PC-9 (cell line): Measurements from ENCODE around the gene PGAM5.

ENCODE experiments used
- EZH2 ChIP-seq: fragments of 200-600 bp; sonication (generic); IDR thresholded peaks from 2 replicates; pipeline ENCODE4 v1.8.0; 2017; ENCODE audit warnings: antibody characterized with exemption, low read depth
- TF ChIP-seq, protein P1 (sequence below): fragments of 200-600 bp; sonication (generic); conservative IDR thresholded peaks from 2 replicates; pipeline ENCODE4 v1.6.1; 2017; ENCODE audit warnings: mixed run types, antibody characterized with exemption, mild to moderate bottlenecking, moderate library complexity

DNA sequence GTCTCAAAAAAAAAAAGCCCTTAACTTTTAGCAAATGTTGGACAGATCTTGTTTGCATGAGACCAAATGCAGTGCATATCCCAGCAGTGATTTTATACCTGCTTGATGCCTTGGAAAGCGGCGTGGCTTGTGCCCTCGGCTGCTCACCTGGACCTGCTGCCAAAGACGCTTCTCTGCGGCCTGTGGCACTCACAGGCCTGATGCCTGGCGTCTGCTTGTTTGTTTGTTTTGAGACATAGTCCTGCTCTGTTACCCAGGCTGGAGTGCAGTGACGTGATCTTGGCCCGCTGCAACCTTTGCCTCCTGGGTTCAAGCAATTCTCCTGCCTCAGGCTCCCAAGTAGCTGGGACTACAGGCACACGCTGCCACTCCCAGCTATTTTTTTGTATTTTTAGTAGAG lies 5.2 kb downstream of the PGAM5 start:
- TF ChIP-seq, protein P1, sequence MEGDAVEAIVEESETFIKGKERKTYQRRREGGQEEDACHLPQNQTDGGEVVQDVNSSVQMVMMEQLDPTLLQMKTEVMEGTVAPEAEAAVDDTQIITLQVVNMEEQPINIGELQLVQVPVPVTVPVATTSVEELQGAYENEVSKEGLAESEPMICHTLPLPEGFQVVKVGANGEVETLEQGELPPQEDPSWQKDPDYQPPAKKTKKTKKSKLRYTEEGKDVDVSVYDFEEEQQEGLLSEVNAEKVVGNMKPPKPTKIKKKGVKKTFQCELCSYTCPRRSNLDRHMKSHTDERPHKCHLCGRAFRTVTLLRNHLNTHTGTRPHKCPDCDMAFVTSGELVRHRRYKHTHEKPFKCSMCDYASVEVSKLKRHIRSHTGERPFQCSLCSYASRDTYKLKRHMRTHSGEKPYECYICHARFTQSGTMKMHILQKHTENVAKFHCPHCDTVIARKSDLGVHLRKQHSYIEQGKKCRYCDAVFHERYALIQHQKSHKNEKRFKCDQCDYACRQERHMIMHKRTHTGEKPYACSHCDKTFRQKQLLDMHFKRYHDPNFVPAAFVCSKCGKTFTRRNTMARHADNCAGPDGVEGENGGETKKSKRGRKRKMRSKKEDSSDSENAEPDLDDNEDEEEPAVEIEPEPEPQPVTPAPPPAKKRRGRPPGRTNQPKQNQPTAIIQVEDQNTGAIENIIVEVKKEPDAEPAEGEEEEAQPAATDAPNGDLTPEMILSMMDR = no peak
- TF ChIP-seq EZH2 = no peak
